ENCODE measurements around the gene MAMSTR. TPM values are rescaled to one million over a fixed set of nuclear protein-coding genes. Genes with fewer than 3 reads are reported as not detected.

MAMSTR gene
- total RNA-seq, 1 donor from 2014 or later, result 1.0 TPM

GRCh38 chr19:48734625-48735024 lies 15.1 kb upstream of the MAMSTR start:
- no peak for DNase-seq (ENCODE audit: low read depth)
- H3K27me3 ChIP-seq (ENCODE audit: control insufficient read depth, insufficient read depth, low read length), result peaks cover 5% of the 10 kb centered on the region
- no peaks in the 10 kb centered on the region for H3K36me3 ChIP-seq (ENCODE audit: control insufficient read depth, insufficient read depth, low read length)
- H3K4me3 ChIP-seq (ENCODE audit: low read depth, low read length), result no peak overlapping the region
- TF ChIP-seq CTCF (IDR thresholded peaks at IDR 0.05; ENCODE audit: insufficient read depth, low read length, poor library complexity, severe bottlenecking), result no peak

GRCh38 chr19:48731452-48731851 lies 11.9 kb upstream of the MAMSTR start:
- TF ChIP-seq CTCF (IDR thresholded peaks at IDR 0.05; ENCODE audit: insufficient read depth, low read length, poor library complexity, severe bottlenecking), result no peak
- H3K27me3 ChIP-seq (ENCODE audit: control insufficient read depth, insufficient read depth, low read length), result no peaks in the 10 kb centered on the region
- H3K4me3 ChIP-seq (ENCODE audit: low read depth, low read length), result no peak overlapping the region
- DNase-seq (ENCODE audit: low read depth), result no peak
- H3K36me3 ChIP-seq (ENCODE audit: control insufficient read depth, insufficient read depth, low read length), result no peaks in the 10 kb centered on the region

GRCh38 chr19:48728911-48729664 lies 9.6 kb upstream of the MAMSTR start:
- Histone ChIP-seq H3K27me3 (ENCODE audit: control insufficient read depth, insufficient read depth, low read length) (no peaks in the 10 kb centered on the region), H3K36me3 (ENCODE audit: control insufficient read depth, insufficient read depth, low read length) (no peaks in the 10 kb centered on the region), H3K4me3 (ENCODE audit: low read depth, low read length) (no peak overlapping the region)
- DNase-seq (ENCODE audit: low read depth), result no peak
- no peak for TF ChIP-seq CTCF (IDR thresholded peaks at IDR 0.05; ENCODE audit: insufficient read depth, low read length, poor library complexity, severe bottlenecking)

GRCh38 chr19:48726556-48726955 lies 7.0 kb upstream of the MAMSTR start:
- H3K36me3 ChIP-seq (ENCODE audit: control insufficient read depth, insufficient read depth, low read length), result no peaks in the 10 kb centered on the region

GRCh38 chr19:48724796-48725753 lies 5.5 kb upstream of the MAMSTR start:
- Histone ChIP-seq H3K36me3 (ENCODE audit: control insufficient read depth, insufficient read depth, low read length) (no peaks in the 10 kb centered on the region), H3K4me3 (ENCODE audit: low read depth, low read length) (no peak overlapping the region), H3K27me3 (ENCODE audit: control insufficient read depth, insufficient read depth, low read length) (no peaks in the 10 kb centered on the region)
- no peak for DNase-seq (ENCODE audit: low read depth)
- TF ChIP-seq CTCF (IDR thresholded peaks at IDR 0.05; ENCODE audit: insufficient read depth, low read length, poor library complexity, severe bottlenecking), result no peak

More at GRCh38 chr19:48726556-48726955, 7.0 kb upstream of the MAMSTR start:
- no peak for DNase-seq (ENCODE audit: low read depth)
- Histone ChIP-seq H3K4me3 (ENCODE audit: low read depth, low read length) (no peak overlapping the region), H3K27me3 (ENCODE audit: control insufficient read depth, insufficient read depth, low read length) (no peaks in the 10 kb centered on the region)
- TF ChIP-seq CTCF (IDR thresholded peaks at IDR 0.05; ENCODE audit: insufficient read depth, low read length, poor library complexity, severe bottlenecking), result no peak

Measured in kidney epithelial cell (primary cell).